HG02588 (cell line): ENCODE measurements around the gene MAL.
"Not testable (repeated sequence)": the region's sequence is repeated elsewhere in the genome, so short reads cannot be mapped to it uniquely, and the experiment has no call there.

ENCODE experiments used
- ATAC-seq: cut with Tn5 transposase; IDR thresholded peaks from one replicate; pipeline ENCODE4 v1.9.1; 2021; ENCODE audit warnings: mild to moderate bottlenecking, moderate library complexity; ENCODE audit not compliant: unreplicated experiment

Gene MAL

DNA sequence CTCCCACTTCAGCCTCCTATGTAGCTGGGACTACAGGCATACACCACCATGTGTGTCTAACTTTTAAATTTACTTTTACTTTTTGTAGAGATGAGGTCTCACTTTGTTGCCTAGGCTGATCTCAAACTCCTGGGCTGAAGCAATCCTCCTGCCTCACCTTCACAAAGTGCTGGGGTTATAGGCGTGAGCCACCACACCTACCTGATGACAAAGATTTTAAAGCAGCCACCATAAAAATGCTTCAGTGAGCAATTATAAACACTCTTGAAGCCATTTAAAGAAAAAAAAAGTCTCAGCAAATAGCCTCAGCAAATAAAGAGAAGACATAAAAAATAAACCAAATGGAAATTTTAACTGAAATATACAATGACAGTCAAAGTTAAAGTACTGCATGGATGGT is 60.5 kb downstream of the MAL start:
- no peak for ATAC-seq

DNA sequence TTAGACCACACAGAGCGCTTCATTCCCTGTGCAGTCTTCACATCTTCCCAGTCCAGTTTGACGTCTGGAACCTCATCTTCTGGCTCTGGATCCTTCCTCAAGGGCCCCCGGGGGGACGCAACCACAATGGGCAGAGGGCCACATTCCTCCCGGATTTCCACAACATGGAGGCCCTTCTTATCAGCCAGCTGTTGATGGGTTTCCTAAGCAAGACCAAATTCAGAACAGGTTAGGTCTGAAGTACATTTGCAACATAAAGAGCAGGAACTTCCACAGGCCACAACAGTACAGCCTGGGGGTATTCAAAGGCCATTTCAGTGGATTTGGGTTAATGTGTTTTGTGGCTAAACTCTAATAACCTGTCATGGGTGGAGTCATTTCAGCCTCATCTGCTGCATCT is 61.9 kb downstream of the MAL start:
- no peak for ATAC-seq

GRCh38 chr2:95091885-95092555 is 66.5 kb downstream of the MAL start:
- ATAC-seq = no peak

DNA sequence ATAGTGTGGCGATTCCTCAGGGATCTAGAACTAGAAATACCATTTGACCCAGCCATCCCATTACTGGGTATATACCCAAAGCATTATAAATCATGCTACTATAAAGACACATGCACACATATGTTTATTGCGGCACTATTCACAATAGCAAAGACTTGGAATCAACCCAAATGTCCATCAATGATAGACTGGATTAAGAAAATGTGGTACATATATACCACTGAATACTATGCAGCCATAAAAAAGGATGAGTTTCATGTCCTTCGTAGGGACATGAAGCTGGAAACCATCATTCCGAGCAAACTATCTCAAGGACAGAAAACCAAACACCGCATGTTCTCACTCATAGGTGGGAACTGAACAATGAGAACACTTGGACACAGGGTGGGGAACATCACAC is 72.8 kb downstream of the MAL start:
- ATAC-seq = not testable (repeated sequence)

GRCh38 chr2:95099910-95100309 is 74.4 kb downstream of the MAL start:
- ATAC-seq = no peak
